Transverse colon (tissue), 1 donor: ENCODE data around the gene GRIA4.

Source experiments
- EP300 ChIP-seq: sonication (generic); formaldehyde crosslinking; IDR thresholded peaks from one replicate; pipeline ENCODE4 v1.6.1; 2017; ENCODE audit warnings: antibody characterized with exemption, low read depth
- POLR2A ChIP-seq: fragments of 450-650 bp; IDR thresholded peaks from one replicate; pipeline ENCODE4 v1.6.1; 2016; ENCODE audit warnings: antibody characterized with exemption, mild to moderate bottlenecking, moderate library complexity

GRCh38 chr11:105713106-105713505, 103.2 kb downstream of the GRIA4 start:
- TF ChIP-seq EP300 (no peak), POLR2A (no peak)
